ENCODE measurements around the gene CCL23.

CCL23 gene

DNA sequence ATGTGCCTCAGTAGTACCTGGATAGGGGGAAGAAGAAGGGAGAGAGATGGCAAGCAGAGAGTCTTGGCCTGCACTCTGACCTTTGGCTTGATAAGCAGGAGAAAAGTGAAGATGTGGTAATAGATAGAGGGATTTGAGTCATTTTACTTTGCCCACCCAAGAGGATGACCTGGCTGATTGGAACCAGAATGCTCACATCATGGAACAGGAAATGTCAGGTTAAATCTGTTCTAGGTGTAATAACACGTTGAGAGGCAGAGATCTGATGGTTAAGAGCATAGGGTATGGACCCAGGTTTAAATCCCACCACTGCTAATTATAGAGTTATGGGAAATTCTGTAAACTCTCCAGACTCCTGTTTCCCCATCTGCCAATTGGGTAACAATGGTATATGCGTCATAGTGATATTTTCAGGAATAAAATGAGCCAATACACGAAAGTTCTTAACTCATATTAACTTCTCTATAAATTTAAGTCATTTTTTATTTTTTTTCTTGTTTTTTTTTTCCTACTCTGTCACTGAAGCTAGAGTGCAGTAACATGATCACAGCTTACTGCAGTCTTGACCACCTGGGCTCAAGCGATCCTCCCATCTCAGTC is 38.2 kb upstream of the CCL23 start:
- TF ChIP-seq, protein P1, sequence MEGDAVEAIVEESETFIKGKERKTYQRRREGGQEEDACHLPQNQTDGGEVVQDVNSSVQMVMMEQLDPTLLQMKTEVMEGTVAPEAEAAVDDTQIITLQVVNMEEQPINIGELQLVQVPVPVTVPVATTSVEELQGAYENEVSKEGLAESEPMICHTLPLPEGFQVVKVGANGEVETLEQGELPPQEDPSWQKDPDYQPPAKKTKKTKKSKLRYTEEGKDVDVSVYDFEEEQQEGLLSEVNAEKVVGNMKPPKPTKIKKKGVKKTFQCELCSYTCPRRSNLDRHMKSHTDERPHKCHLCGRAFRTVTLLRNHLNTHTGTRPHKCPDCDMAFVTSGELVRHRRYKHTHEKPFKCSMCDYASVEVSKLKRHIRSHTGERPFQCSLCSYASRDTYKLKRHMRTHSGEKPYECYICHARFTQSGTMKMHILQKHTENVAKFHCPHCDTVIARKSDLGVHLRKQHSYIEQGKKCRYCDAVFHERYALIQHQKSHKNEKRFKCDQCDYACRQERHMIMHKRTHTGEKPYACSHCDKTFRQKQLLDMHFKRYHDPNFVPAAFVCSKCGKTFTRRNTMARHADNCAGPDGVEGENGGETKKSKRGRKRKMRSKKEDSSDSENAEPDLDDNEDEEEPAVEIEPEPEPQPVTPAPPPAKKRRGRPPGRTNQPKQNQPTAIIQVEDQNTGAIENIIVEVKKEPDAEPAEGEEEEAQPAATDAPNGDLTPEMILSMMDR (IDR thresholded peaks at IDR 0.05; ENCODE audit: low read length, missing control alignments): no peak
- no peak overlapping the region for H3K4me3 ChIP-seq (replicated peaks; ENCODE audit: low read depth, low read length)
- DNase-seq (ENCODE audit: low read depth): no peak

DNA sequence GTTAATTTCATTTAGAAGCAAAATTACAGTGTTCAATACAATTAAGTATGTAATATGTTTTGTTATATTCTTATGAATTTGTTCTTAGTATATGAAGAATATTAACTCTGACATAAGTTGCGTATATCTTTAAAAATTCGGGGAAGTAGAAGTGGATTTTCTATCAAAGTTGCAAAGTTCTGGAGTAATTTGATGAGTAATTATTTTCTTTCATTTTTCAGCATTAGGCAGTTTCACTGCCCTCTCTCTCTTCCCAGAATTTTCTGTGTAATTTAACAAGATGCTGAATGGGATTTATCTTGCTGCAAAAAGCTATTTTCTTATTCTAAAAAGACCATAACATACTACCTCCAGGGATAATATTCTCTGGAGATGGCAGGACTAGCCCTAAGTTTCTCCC is 37.4 kb upstream of the CCL23 start:
- no peak for DNase-seq (ENCODE audit: low read depth)
- TF ChIP-seq, protein P1 (IDR thresholded peaks at IDR 0.05; ENCODE audit: low read length, missing control alignments): no peak
- H3K4me3 ChIP-seq (replicated peaks; ENCODE audit: low read depth, low read length): no peak overlapping the region

DNA sequence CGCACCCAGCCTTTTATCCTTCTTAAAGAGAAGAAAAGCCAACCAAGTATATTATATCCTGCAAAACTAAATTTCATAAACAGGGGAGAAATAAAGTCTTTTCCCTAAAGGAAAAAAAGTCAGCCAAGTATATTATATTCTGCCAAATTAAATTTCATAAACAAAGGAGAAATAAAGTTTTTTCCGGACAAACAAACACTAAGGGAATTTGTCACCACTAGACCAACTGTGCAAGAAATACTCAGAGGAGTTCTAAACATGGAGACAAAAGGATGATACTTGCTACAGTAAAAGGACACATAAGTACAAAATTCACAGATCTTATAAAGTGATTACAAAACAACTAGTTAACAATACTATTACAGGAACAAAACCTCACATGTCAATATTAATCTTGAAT is 31.9 kb upstream of the CCL23 start:
- TF ChIP-seq, protein P1 (IDR thresholded peaks at IDR 0.05; ENCODE audit: low read length, missing control alignments): no peak
- DNase-seq (ENCODE audit: low read depth): no peak
- H3K4me3 ChIP-seq (replicated peaks; ENCODE audit: low read depth, low read length): no peak overlapping the region

DNA sequence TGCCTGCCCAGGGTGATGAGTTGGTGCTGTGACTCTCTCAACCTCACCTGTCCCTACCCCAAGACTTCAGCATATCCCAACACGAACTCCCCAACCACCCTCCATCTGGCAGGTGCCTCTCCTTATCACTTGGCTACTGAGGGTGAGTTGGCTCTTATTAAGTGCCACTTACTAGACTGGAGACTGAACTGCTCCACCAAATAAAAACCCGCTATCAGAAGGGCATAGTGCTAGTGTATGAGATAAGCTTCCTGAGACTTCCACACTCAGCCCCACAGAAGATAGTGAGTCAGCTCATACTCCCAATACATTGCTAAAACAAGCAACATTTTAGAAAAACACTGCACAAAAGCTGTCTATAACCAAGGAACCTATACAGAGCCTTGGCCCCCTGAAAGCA is 30.3 kb upstream of the CCL23 start:
- DNase-seq (ENCODE audit: low read depth): no peak
- H3K4me3 ChIP-seq (replicated peaks; ENCODE audit: low read depth, low read length): no peak overlapping the region
- TF ChIP-seq, protein P1 (IDR thresholded peaks at IDR 0.05; ENCODE audit: low read length, missing control alignments): no peak

DNA sequence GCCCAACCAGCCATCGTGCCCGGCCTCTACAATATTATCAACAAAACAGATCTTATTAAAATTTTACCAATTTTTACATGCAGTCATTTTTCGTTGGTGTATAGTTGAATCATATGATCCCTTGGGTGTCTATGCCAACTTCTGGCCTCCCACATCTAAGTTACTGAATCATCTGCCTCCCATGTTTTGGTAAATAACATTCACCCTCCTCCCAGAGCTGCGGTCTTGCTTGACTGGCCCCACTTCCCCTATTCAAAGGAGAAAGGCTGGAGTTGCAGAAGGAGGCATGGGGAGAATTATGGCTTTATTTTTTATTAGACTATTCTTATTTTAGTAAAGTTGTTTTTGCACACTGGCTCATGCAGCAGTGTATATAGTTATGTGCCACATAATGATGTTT is 18.5 kb upstream of the CCL23 start:
- no peak for DNase-seq (ENCODE audit: low read depth)
- TF ChIP-seq, protein P1 (IDR thresholded peaks at IDR 0.05; ENCODE audit: low read length, missing control alignments): no peak
- H3K4me3 ChIP-seq (replicated peaks; ENCODE audit: low read depth, low read length): no peak overlapping the region

DNA sequence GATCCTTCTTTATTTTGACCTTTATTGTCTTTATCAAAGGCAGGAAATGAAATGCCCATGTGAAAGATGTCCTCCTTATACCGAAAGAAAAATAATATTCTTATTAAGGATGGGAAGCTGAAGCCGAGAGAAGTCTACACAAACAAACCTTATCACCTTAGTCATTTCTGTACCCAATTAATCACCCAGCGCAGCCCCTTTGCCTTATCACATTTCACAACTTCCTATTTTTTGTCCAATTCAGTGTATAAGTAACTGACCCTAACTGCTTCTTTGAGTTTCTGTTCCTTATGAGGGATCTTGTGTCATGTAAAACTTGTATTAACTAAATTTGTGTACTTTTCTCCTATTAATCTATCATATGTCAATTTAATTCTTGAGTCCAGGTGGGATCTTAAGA is 16.4 kb upstream of the CCL23 start:
- no peak overlapping the region for H3K4me3 ChIP-seq (replicated peaks; ENCODE audit: low read depth, low read length)
- TF ChIP-seq, protein P1 (IDR thresholded peaks at IDR 0.05; ENCODE audit: low read length, missing control alignments): no peak
- no peak for DNase-seq (ENCODE audit: low read depth)

DNA sequence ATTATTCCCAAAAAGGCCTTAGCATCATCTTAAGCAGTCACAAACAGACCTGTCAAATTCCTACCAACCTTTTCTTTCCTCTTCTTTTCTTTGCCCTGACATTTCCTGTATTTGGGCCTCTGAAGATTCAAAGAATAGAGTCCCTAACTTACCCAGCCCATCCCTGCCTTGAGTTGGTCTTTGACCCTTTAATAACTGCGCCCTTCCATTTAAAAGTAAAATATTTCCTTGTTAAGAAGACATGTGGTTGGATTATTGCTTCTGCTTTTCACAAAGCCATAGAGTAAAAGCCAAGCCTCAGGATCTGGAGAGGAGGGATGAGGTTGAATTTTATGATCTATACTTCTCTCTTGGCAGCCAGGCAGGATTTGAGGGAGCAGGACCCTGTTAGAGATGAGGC is 13.2 kb upstream of the CCL23 start:
- no peak for DNase-seq (ENCODE audit: low read depth)
- TF ChIP-seq, protein P1 (IDR thresholded peaks at IDR 0.05; ENCODE audit: low read length, missing control alignments): no peak

More for the DNA sequence above, 13.2 kb upstream of the CCL23 start:
- H3K4me3 ChIP-seq (replicated peaks; ENCODE audit: low read depth, low read length): no peak overlapping the region

Measured in fibroblast of pulmonary artery (primary cell).